ENCODE results near the gene SLC6A12. TPM values are rescaled to one million over a fixed set of nuclear protein-coding genes. Genes with fewer than 3 reads are reported as not detected.

The SLC6A12 gene
- total and polyA plus RNA-seq, 3 experiments from 2014 or later: 0.16 to 0.37 TPM; not detected in 1

GRCh38 chr12:175250-175649, 38.7 kb downstream of the SLC6A12 start:
- peaks cover under 1 to 5% (median 5%) of the 10 kb centered on the region in 3 donors for H3K4me1 Mint-ChIP-seq
- ChIA-PET POLR2A (no interaction called here), CTCF (no interaction called here)
- H3K36me3 Mint-ChIP-seq: no peaks in the 10 kb centered on the region
- no peaks in the 10 kb centered on the region for H3K36me3 ChIP-seq (ENCODE audit: insufficient read depth, low read length)
- H3K27me3 Mint-ChIP-seq: peaks cover 4 to 48% of the 10 kb centered on the region in 2 donors
- H3K4me3 Mint-ChIP-seq: no peak overlapping the region
- no peaks in the 10 kb centered on the region for H3K4me1 ChIP-seq (ENCODE audit: insufficient read depth, low read length)
- H3K4me3 ChIP-seq (ENCODE audit: low read length): no peak overlapping the region
- H3K27ac ChIP-seq (ENCODE audit: low read depth, low read length): no peak overlapping the region
- H3K9me3 Mint-ChIP-seq: no peaks in the 10 kb centered on the region
- no peak for DNase-seq
- no peaks in the 10 kb centered on the region for H3K27me3 ChIP-seq (ENCODE audit: insufficient read depth, low read length, poor library complexity, severe bottlenecking)
- no peaks in the 10 kb centered on the region for H3K9me3 ChIP-seq (ENCODE audit: low read length)
- no peak overlapping the region for H3K27ac Mint-ChIP-seq

- Histone ChIP-seq H3K9me3 (ENCODE audit: low read length) (no peaks in the 10 kb centered on the region), H3K36me3 (ENCODE audit: insufficient read depth, low read length) (no peaks in the 10 kb centered on the region), H3K4me1 (ENCODE audit: insufficient read depth, low read length) (no peaks in the 10 kb centered on the region), H3K4me3 (ENCODE audit: low read length) (no peak overlapping the region), H3K27ac (ENCODE audit: low read depth, low read length) (no peak overlapping the region), H3K27me3 (ENCODE audit: insufficient read depth, low read length, poor library complexity, severe bottlenecking) (no peaks in the 10 kb centered on the region)
- peaks cover 0 to 3% (median 0%) of the 10 kb centered on the region in 3 donors for H3K4me1 Mint-ChIP-seq
- no peak overlapping the region for H3K27ac Mint-ChIP-seq
- H3K36me3 Mint-ChIP-seq: no peaks in the 10 kb centered on the region
- peaks cover 4 to 48% of the 10 kb centered on the region in 2 donors for H3K27me3 Mint-ChIP-seq
- ChIA-PET CTCF (no interaction called here), POLR2A (no interaction called here)
- no peaks in the 10 kb centered on the region for H3K9me3 Mint-ChIP-seq
- no peak for DNase-seq
- H3K4me3 Mint-ChIP-seq: no peak overlapping the region
Observed at GRCh38 chr12:174596-174995, 39.4 kb downstream of the SLC6A12 start.

GRCh38 chr12:174124-174523, 39.8 kb downstream of the SLC6A12 start:
- POLR2A ChIA-PET: no interaction called here

GRCh38 chr12:172732-173161, 41.2 kb downstream of the SLC6A12 start:
- H3K4me1 Mint-ChIP-seq: peaks cover 0 to 15% (median 5%) of the 10 kb centered on the region in 3 donors
- no peaks in the 10 kb centered on the region for H3K36me3 ChIP-seq (ENCODE audit: insufficient read depth, low read length)
- H3K9me3 Mint-ChIP-seq: no peaks in the 10 kb centered on the region
- ChIA-PET CTCF (no interaction called here), POLR2A (no interaction called here)
- peaks cover 4 to 40% of the 10 kb centered on the region in 2 donors for H3K27me3 Mint-ChIP-seq
- H3K27ac Mint-ChIP-seq: peak overlapping the region in 1 of 8 donors; percentile 23
- no peak overlapping the region for H3K27ac ChIP-seq (ENCODE audit: low read depth, low read length)
- no peak overlapping the region for H3K4me3 Mint-ChIP-seq
- H3K4me1 ChIP-seq (ENCODE audit: insufficient read depth, low read length): no peaks in the 10 kb centered on the region
- no peak for DNase-seq
- no peak overlapping the region for H3K4me3 ChIP-seq (ENCODE audit: low read length)
- no peaks in the 10 kb centered on the region for H3K9me3 ChIP-seq (ENCODE audit: low read length)
- no peaks in the 10 kb centered on the region for H3K36me3 Mint-ChIP-seq
- H3K27me3 ChIP-seq (ENCODE audit: insufficient read depth, low read length, poor library complexity, severe bottlenecking): no peaks in the 10 kb centered on the region

More at GRCh38 chr12:174124-174523, 39.8 kb downstream of the SLC6A12 start:
- no peak for DNase-seq
- Histone ChIP-seq H3K9me3 (ENCODE audit: low read length) (no peaks in the 10 kb centered on the region), H3K27me3 (ENCODE audit: insufficient read depth, low read length, poor library complexity, severe bottlenecking) (no peaks in the 10 kb centered on the region), H3K4me3 (ENCODE audit: low read length) (no peak overlapping the region), H3K4me1 (ENCODE audit: insufficient read depth, low read length) (no peaks in the 10 kb centered on the region), H3K27ac (ENCODE audit: low read depth, low read length) (no peak overlapping the region), H3K36me3 (ENCODE audit: insufficient read depth, low read length) (no peaks in the 10 kb centered on the region)
- CTCF ChIA-PET: no interaction called here
- Mint-ChIP-seq H3K27me3 (peaks cover 4 to 51% of the 10 kb centered on the region in 2 donors), H3K9me3 (no peaks in the 10 kb centered on the region), H3K27ac (no peak overlapping the region), H3K36me3 (no peaks in the 10 kb centered on the region), H3K4me3 (peak overlapping the region in 1 of 7 donors; percentile 48), H3K4me1 (peaks cover 0 to 8% (median 0%) of the 10 kb centered on the region in 3 donors)

GRCh38 chr12:171743-172676, 41.9 kb downstream of the SLC6A12 start:
- Mint-ChIP-seq H3K27ac (peak overlapping the region in 1 of 8 donors; percentile 23), H3K9me3 (no peaks in the 10 kb centered on the region), H3K4me1 (peaks cover 0 to 15% (median 5%) of the 10 kb centered on the region in 3 donors), H3K4me3 (no peak overlapping the region), H3K36me3 (no peaks in the 10 kb centered on the region), H3K27me3 (peaks cover 4 to 42% of the 10 kb centered on the region in 2 donors)
- Histone ChIP-seq H3K27ac (ENCODE audit: low read depth, low read length) (no peak overlapping the region), H3K27me3 (ENCODE audit: insufficient read depth, low read length, poor library complexity, severe bottlenecking) (no peaks in the 10 kb centered on the region), H3K36me3 (ENCODE audit: insufficient read depth, low read length) (no peaks in the 10 kb centered on the region), H3K9me3 (ENCODE audit: low read length) (no peaks in the 10 kb centered on the region), H3K4me3 (ENCODE audit: low read length) (no peak overlapping the region), H3K4me1 (ENCODE audit: insufficient read depth, low read length) (no peaks in the 10 kb centered on the region)
- ChIA-PET POLR2A (no interaction called here), CTCF (no interaction called here)
- DNase-seq: no peak

- H3K4me1 ChIP-seq (ENCODE audit: insufficient read depth, low read length): no peaks in the 10 kb centered on the region
- DNase-seq: no peak
- ChIA-PET POLR2A (no interaction called here), CTCF (no interaction called here)
- H3K27ac ChIP-seq (ENCODE audit: low read depth, low read length): no peak overlapping the region
- Mint-ChIP-seq H3K4me3 (no peak overlapping the region), H3K4me1 (peaks cover 0 to 15% (median 5%) of the 10 kb centered on the region in 3 donors), H3K36me3 (no peaks in the 10 kb centered on the region), H3K27ac (no peak overlapping the region), H3K9me3 (no peaks in the 10 kb centered on the region), H3K27me3 (peaks cover 4 to 37% of the 10 kb centered on the region in 2 donors)
- no peaks in the 10 kb centered on the region for H3K9me3 ChIP-seq (ENCODE audit: low read length)
- no peak overlapping the region for H3K4me3 ChIP-seq (ENCODE audit: low read length)
- no peaks in the 10 kb centered on the region for H3K36me3 ChIP-seq (ENCODE audit: insufficient read depth, low read length)
- no peaks in the 10 kb centered on the region for H3K27me3 ChIP-seq (ENCODE audit: insufficient read depth, low read length, poor library complexity, severe bottlenecking)
Observed at GRCh38 chr12:171276-171675, 42.7 kb downstream of the SLC6A12 start.

GRCh38 chr12:170371-171225, 43.4 kb downstream of the SLC6A12 start:
- no peak overlapping the region for H3K27ac Mint-ChIP-seq
- no peaks in the 10 kb centered on the region for H3K4me1 ChIP-seq (ENCODE audit: insufficient read depth, low read length)
- H3K27me3 ChIP-seq (ENCODE audit: insufficient read depth, low read length, poor library complexity, severe bottlenecking): no peaks in the 10 kb centered on the region
- H3K27ac ChIP-seq (ENCODE audit: low read depth, low read length): no peak overlapping the region
- peaks cover 2 to 37% of the 10 kb centered on the region in 2 donors for H3K27me3 Mint-ChIP-seq
- H3K36me3 Mint-ChIP-seq: no peaks in the 10 kb centered on the region
- H3K4me3 Mint-ChIP-seq: no peak overlapping the region
- H3K36me3 ChIP-seq (ENCODE audit: insufficient read depth, low read length): no peaks in the 10 kb centered on the region
- ChIA-PET POLR2A (no interaction called here), CTCF (no interaction called here)
- H3K9me3 Mint-ChIP-seq: no peaks in the 10 kb centered on the region
- peaks cover 0 to 15% (median 5%) of the 10 kb centered on the region in 3 donors for H3K4me1 Mint-ChIP-seq
- no peak overlapping the region for H3K4me3 ChIP-seq (ENCODE audit: low read length)
- H3K9me3 ChIP-seq (ENCODE audit: low read length): no peaks in the 10 kb centered on the region
- DNase-seq: no peak
